HG03103 (cell line): ENCODE results near the gene SCN5A.

Experiments used
- ATAC-seq: cut with Tn5 transposase; IDR thresholded peaks from one replicate; pipeline ENCODE4 v1.9.1; 2021; ENCODE audit warnings: low read depth; ENCODE audit not compliant: unreplicated experiment

The SCN5A gene

DNA sequence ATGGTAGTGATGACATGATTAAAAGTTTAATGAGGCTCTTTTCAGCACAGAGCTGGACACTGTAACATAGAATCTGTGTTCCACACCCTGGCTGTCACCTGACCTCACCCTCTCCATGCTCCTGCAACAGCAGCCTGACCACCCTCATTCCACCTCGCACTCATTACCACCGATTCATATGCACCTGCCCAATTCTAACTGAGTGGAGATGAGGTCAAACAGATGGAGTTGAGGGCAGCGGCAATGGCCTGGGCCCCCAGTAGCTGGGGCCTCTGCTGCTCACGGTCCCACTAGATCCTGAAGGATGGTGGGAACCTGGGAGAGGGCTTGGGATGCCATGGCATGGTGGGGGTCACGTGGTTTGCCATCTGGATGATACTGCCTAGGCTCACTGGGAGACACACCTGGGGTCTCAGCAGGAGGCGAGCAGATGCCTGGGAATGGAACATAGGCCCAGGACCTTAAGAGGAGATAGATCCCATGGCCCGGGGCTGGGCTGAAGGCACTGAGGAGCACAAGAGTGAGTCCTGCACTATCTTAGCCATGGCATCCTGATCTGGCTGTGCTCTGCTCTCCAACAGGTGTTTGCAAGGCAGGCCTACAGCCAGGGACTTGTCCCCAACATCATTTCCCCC, 1.3 kb downstream of the SCN5A start:
- no peak for ATAC-seq

DNA sequence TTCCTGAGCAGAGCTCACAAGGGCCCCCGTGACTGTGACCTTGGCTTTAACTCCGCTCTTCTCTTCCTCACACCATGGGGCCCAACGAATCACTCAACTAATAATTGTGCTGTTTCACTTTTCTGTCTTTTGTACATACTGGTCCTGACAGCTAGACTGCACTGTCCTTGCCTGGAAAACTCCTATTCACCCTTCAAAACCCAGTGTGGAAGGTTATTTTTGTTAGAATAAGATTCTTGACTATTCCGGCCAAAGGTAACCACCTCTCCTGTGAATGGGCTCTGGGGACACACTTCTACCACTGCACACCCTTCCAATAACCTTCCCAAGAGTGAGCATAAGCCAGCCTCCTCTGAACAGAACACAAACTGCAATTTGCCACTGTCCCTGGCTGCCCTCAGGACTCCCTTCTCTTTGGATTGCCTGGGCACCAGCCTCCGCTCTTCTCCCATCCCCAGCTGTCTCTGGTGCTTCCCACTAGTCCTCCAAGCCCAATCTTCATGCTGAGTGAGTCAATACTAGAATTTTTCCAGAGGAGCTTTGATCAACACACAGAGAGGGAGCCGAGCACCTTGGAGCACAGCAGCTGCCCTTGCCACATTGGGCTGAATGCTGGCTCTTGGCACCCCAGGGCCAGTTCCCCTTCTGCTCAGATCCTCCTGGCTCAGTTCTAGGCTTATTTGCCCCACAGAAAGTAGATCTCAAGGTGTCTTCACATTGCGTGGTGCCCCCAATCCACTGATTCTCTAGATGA, 2.1 kb downstream of the SCN5A start:
- no peak for ATAC-seq

- ATAC-seq: no peak
Observed at GRCh38 chr3:38646630-38647029, 2.9 kb downstream of the SCN5A start.

GRCh38 chr3:38646062-38646461, 3.4 kb downstream of the SCN5A start:
- no peak for ATAC-seq

DNA sequence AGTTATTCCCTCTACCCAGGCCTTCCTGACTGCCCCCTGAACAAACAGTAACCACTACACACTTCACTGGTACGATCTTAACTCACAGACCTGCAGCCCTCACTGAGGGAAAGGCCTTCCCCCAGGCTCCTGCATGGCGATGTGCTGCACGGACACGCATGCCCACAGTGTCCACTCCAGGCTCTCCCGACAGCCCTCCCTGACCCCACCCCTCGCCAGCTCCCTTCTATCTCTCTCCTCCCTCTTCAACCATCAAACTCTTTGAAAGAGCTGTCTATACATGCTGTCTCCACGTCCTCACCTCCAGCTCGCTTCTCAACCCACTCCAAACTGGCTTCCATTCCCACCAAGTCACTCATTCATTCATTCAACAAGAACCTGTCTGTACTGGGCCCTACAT, 3.9 kb downstream of the SCN5A start:
- no peak for ATAC-seq

DNA sequence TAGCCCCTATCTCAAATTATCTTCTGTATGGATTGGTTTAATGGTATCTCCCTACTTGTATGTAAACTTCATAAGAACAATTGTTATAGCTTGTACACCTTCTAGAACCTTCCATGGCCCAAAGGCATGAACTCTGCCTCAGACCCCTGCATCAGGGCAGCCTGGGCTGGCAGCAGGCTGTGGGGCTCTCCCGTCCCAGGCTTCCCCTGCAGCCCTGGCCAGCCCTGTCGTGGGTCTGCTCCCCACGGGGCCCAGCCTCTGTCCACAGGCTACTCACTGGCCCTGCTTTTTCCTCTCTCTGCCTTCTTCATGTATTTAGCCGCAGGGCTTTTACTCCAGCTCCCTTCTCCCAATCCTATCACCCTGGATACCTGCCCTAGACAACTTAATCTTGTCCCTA, 4.4 kb downstream of the SCN5A start:
- ATAC-seq: no peak

GRCh38 chr3:38644662-38645053, 4.8 kb downstream of the SCN5A start:
- ATAC-seq: no peak

- no peak for ATAC-seq
Observed at GRCh38 chr3:38644016-38644661, 5.3 kb downstream of the SCN5A start.

DNA sequence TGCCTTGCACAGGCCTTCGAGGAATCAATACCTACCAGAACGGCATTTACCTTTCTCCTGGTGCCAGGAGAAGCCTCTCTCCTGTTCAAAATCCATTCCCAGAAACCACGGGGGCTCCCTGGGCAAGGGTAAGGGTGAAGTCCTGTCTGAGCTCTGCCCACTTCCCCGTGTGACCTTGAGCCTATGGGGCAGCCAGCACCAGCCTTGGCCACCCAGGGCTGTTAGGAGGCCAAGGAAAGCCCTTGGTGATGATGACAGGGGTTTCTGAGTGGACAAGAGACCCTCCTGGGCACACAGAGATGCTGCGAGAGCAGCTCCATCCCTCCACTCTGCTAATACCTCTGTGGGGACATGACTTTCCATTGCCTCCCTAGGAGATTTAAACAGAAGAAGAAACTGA, 5.9 kb downstream of the SCN5A start:
- ATAC-seq: no peak

GRCh38 chr3:38643090-38643489, 6.4 kb downstream of the SCN5A start:
- no peak for ATAC-seq

DNA sequence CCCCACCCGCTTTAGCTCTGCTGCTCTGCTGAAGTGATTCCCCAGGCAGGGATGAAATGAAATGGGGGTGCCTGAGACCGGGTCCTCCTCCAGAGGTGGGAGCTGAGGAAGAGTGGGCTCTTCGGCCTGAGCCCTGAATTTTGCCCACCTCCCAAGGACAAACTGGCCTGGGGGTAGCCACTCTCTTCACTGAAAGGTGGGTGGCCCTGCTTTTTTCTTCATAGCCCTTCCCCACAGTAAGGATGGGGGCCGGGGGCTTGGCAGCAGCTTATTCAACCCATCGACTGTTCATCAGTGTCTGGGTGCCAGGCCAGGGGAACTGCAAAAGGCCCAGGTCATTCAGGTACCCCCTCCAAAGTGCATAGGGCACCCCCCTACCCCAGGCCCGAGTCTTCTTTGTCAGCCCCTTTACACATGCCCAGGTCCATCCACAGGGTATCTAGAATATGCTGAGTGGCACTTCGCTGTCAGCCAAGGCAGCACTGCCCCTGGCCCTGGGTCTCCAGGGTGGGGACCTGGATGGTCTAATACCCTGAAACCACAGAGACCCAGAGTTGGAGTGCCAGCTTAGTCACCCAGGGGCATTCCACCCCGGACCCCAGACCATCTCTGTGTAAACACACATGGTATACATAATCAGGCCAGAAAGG, 7.9 kb downstream of the SCN5A start:
- ATAC-seq: no peak

DNA sequence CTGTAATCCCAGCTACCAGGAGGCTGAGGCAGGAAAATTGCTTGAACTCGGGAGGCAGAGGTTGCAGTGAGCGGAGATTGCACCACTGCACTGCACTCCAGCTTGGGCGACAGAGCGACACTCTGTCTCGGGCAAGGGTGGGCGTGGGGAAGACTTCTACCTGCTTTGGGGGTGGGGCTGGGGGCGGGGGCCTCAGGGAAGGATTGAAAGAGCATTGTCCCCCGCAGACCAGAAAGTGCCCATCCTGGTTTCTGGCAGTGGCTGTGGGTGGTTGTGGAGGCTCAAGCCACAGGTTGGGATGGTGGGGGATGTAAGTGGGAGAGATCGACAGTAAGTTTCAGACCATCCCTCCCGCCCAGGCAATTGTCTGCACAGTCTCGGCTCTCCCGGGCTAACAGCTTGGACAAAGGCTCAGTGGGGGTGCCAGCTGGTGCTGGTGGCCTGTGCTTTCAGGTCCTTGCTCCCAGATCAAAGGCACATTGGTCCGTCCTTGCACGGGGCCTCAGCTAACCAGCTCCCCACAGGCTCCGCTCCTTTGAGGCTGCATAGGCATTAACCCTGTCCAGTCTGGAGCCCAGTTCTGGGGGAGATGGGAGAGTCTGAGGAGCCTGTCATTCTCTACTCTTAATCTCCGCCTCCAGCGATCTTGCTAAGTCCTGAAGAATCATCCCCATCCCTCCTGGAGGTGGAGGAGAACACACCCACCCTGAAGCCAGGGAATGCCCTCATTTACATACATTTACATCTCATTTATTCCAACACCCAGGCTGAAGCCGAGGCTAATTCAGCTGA, 8.6 kb downstream of the SCN5A start:
- no peak for ATAC-seq

DNA sequence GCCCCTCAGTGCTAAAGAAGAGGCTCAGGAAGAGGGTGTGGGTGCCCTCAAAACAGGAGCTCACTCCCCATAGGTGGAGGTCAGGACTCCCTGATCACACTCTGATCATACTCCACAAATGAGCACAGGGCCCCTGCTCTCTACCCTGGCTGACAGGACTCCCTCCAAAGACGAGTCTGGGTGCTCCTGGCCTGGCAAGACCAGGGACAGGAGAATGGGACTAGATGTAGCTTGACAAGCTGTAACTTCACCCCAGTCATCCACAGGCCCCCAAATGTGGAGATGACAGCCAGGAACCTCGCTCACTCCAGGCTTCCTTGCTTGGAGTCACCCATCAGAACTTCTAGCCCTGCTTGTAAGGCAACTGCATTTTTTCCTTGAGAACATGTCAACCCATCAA, 11.1 kb downstream of the SCN5A start:
- ATAC-seq: no peak

DNA sequence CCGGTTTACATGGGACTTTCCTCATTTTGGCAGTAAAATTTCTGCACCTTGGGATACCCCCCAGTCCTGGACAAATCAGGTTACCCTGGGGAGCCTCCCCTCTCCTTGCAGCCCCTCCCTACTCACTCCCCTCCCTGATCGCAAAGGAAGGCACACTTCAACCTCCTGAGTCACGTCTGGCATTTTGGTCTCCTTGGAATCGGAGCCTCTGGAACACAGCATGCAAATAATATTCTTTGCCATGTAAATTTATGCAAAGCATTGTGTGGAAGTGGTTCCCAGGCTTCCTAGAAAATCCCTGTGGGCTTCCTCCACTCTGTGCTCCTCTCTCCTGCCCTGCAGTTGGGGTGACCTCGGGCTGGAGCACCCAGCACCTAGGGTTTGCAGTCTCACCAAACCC, 11.6 kb downstream of the SCN5A start:
- ATAC-seq: no peak

DNA sequence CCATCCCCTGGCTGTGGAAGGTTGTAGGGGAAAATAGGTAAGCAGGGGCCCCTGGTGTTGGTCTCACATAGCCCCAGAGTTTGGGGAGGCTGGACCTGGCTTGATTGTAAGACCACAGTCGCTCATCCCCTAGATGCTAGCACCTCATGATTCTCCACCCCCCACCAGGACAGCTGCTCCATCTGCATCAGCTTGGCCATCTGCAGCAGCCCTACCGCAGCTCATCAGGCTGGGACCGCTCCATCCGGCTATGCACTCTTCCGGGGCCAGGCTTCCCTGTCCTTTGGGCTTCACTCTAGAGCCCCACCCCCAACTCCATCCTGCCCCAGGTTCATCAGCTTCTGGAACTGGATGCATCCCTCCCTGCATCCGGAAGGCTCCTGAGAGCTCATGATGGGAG, 12.6 kb downstream of the SCN5A start:
- ATAC-seq: no peak

- ATAC-seq: no peak
Observed at GRCh38 chr3:38636464-38636863, 13.0 kb downstream of the SCN5A start.

DNA sequence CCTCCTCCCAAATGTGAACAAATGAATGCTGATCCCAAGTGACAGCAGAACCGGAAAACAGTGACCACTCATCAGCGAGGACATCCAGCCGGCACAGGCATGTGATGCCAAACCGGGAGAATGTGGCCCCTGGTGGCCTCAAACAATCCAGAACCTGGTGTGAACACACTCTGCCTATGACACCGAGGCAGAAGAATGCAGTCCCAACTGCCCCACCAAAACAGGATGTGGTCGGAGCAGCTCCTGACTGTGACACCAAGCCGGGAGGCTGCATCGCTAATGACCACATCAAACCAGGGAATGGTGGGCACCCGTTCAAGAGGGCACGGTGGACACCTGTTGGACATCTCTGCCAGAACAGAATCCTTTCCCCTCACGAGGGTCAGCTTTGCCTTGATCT, 15.4 kb downstream of the SCN5A start:
- no peak for ATAC-seq

DNA sequence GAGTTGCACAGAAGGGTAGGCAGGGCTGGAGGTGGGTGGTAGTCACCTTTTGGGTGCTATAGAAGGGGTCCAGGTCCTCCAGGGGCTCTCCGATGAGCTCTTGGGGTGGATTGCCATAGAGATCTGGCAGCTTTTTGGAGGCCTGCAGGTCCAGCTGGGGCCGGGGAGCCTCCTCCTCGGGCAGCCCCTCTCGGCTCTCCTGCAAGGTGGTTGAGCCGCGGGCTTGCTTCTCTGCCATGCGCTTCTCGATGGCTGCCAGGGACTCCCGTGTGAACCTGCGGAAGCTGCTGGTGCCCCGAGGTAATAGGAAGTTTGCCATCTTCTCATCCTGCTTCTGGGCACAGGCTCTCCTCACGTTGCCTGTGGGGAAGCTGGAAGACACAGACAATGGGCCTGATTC, 16.5 kb downstream of the SCN5A start:
- ATAC-seq: no peak

DNA sequence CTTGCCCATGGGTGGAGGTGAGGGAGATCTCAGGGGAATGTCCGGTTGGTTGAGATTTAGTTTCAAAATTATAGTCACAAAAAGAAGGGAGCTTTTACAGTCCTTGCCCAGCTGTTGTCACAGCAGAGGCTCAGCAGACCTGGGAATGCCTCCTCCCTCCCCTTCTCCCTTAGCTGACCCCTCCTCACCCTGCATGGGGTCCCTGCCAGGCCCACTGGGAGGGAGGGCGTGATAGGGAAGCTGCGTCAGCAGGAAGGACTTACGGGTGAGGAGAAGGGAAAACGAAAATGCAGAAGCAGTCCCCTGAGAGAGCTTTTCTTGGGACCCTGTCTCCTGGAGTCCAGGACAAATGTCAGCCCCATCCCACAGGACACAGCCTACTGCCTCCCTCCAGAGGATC, 18.9 kb downstream of the SCN5A start:
- ATAC-seq: no peak

DNA sequence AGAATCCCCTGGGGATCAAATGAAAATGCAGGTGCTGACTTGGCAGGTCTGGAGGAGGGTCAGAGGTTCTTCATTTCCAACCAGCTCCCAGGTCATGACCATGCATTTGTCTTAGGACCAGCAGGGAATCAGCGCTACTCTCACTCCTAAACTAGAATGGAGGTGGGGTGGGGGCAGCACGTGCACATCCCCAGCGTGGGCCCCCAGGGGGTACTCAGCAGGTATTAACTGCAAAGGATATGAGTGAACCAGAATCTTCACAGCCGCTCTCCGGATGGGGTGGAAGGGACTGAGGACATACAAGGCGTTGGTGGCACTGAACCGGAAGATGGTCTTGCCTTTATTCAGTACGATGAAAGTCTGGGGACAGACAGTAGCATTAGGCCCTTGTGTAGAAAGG, 19.4 kb downstream of the SCN5A start:
- ATAC-seq: no peak

DNA sequence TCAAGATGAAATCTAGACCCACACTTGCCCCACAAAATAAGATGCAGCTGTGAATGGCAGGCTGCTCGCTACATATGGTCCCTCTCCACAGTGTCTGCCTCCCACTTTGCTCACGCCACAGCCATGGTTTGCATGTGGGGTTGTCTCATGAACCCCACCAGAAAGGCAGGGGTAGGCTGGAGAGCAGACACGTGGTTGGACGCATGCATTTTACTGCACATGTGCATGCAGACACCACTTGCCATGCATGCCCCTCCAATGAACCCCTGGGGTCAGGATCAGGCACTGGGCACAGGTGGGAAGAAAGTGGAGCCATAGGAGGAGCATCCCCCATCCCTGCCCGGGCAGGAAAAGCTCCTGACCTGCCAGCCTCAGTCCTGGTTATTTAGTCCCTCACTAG, 20.7 kb downstream of the SCN5A start:
- ATAC-seq: no peak
